GM12891 (cell line): ENCODE measurements around the gene HOMER1.

Experiments
- DNase-seq: peaks from one replicate; pipeline ENCODE4 v3.0.0; 2011; ENCODE audit warnings: low spot score; ENCODE audit not compliant: insufficient read length
- FAIRE-seq: peaks from 2 replicates; lab custom pipeline; 2011; peaks lifted over from hg19 to GRCh38; lab: Jason Lieb, UNC
- PAX5 ChIP-seq: IDR thresholded peaks from 2 replicates; pipeline ENCODE4 v1.6.1; 2011; ENCODE audit warnings: low read length, moderate library complexity, mild to moderate bottlenecking; ENCODE audit not compliant: insufficient read depth, severe bottlenecking
- POLR2A ChIP-seq: IDR thresholded peaks from 2 replicates; pipeline ENCODE4 v1.6.1; 2011; ENCODE audit warnings: low read depth, low read length, control low read depth
- POLR2AphosphoS5 ChIP-seq: IDR thresholded peaks from 2 replicates; pipeline ENCODE4 v1.6.1; 2011; ENCODE audit warnings: low read depth, low read length, control low read depth
- POU2F2 ChIP-seq: IDR thresholded peaks from 2 replicates; pipeline ENCODE4 v1.6.1; 2011; ENCODE audit warnings: low read depth, mild to moderate bottlenecking, control low read depth, low read length, moderate library complexity
- SPI1 ChIP-seq: IDR thresholded peaks from 2 replicates; pipeline ENCODE4 v1.6.1; 2011; ENCODE audit warnings: low read depth, low read length, control low read depth
- TAF1 ChIP-seq: IDR thresholded peaks from 2 replicates; pipeline ENCODE4 v1.6.1; 2011; ENCODE audit warnings: low read depth, low read length, control low read depth

Gene HOMER1

GRCh38 chr5:79509244-79509885 lies 4.6 kb downstream of the HOMER1 start:
- DNase-seq (no peak), FAIRE-seq (no peak)
- TF ChIP-seq POLR2A (no peak), POLR2AphosphoS5 (no peak), PAX5 (no peak), POU2F2 (no peak), SPI1 (no peak), TAF1 (no peak)

- FAIRE-seq (no peak), DNase-seq (no peak)
- TF ChIP-seq POU2F2 = no peak
- TF ChIP-seq SPI1 = no peak
- TF ChIP-seq TAF1 = no peak
- TF ChIP-seq POLR2A = no peak
Observed at GRCh38 chr5:79508794-79509193, 5.1 kb downstream of the HOMER1 start.

DNA sequence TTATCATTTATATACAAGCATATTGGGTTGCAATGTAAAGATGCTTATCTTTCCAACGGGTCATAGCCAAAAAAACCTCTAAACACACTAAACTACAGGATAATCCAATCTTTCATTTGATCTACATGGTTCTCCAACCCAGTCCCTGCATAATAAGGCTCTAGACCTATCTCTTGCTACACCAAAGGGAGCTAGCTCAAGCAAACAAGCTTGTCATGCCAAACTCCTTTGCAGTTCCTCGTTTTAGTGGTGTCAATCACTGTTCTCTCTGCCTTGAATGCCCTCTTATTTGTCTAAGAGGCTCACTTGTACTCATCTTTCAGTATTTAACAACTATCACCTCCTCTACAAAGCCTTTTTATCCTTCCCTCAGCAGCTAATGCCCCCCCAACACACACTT lies 5.6 kb downstream of the HOMER1 start:
- FAIRE-seq = no peak
- DNase-seq = no peak
- no peak for TF ChIP-seq POLR2A
- peak; percentile 63; the same call in 1 of the 2 replicates for TF ChIP-seq SPI1
- TF ChIP-seq POLR2AphosphoS5 = no peak
- TF ChIP-seq PAX5 = no peak

GRCh38 chr5:79507251-79508205 lies 6.4 kb downstream of the HOMER1 start:
- DNase-seq (no peak), FAIRE-seq (no peak)
- TF ChIP-seq SPI1 (0 out of 2 replicates have a peak, but pooled peaks have one; percentile 5), TAF1 (no peak)

DNA sequence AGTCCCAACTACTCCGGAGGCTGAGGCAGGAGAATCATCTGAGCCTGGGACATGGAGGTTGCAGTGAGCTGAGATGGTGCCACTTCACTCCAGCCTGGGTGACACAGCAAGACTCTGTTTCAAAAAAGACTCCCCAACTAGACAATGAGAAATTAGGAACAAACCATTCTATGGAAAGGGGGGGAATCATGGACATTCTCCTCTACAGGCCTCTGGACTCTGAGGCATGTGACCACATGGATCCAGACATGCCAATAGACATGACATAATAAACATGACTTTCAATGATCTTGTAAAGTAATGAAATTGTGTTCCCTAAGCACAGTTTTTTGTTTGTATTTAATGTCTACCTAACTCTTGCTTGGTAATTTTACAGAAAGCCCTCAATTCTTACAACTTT lies 8.8 kb downstream of the HOMER1 start:
- FAIRE-seq (no peak), DNase-seq (no peak)
- no peak for TF ChIP-seq POU2F2
- TF ChIP-seq TAF1 = no peak
- TF ChIP-seq POLR2A = no peak
- no peak for TF ChIP-seq SPI1
- TF ChIP-seq POLR2AphosphoS5 = no peak
- TF ChIP-seq PAX5 = no peak

- TF ChIP-seq POU2F2 = no peak
- DNase-seq (no peak), FAIRE-seq (no peak)
Observed at GRCh38 chr5:79503794-79504495, 10.0 kb downstream of the HOMER1 start.

- DNase-seq = no peak
- no peak for FAIRE-seq
- TF ChIP-seq POU2F2 = no peak
Observed at GRCh38 chr5:79499640-79500273, 14.2 kb downstream of the HOMER1 start.

DNA sequence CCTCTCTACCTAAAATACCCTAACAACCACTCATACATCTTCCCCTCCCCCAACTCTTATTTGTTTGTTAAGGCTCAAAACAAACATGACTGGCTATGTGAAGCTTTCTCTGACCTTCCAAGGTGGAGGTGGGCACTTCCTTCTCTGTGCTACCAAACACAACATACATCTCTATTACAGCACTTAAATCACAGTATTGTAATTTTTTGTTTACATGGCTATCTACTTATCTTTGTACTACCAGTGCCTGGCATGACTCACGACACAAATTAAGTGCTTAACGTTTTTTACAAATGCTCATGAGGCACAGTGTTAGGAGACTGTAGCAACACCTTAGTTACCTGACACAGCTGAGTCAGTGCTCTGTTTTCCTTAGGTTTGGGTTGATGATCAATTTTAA lies 18.6 kb downstream of the HOMER1 start:
- FAIRE-seq (no peak), DNase-seq (no peak)
- TF ChIP-seq SPI1 (no peak), POU2F2 (no peak), PAX5 (no peak), POLR2AphosphoS5 (no peak), TAF1 (no peak), POLR2A (no peak)

- FAIRE-seq (no peak), DNase-seq (no peak)
- TF ChIP-seq POLR2AphosphoS5 (no peak), TAF1 (no peak), SPI1 (no peak), PAX5 (no peak), POU2F2 (no peak), POLR2A (no peak)
Observed at GRCh38 chr5:79493596-79494345, 20.2 kb downstream of the HOMER1 start.
